ENCODE data around the gene CROCC. TPM values are rescaled to one million over a fixed set of nuclear protein-coding genes. Genes with fewer than 3 reads are reported as not detected.
"Not testable (repeated sequence)": the region's sequence is repeated elsewhere in the genome, so short reads cannot be mapped to it uniquely, and the experiment has no call there.

The CROCC gene
- total RNA-seq, 1 donor = 30.2 TPM

DNA sequence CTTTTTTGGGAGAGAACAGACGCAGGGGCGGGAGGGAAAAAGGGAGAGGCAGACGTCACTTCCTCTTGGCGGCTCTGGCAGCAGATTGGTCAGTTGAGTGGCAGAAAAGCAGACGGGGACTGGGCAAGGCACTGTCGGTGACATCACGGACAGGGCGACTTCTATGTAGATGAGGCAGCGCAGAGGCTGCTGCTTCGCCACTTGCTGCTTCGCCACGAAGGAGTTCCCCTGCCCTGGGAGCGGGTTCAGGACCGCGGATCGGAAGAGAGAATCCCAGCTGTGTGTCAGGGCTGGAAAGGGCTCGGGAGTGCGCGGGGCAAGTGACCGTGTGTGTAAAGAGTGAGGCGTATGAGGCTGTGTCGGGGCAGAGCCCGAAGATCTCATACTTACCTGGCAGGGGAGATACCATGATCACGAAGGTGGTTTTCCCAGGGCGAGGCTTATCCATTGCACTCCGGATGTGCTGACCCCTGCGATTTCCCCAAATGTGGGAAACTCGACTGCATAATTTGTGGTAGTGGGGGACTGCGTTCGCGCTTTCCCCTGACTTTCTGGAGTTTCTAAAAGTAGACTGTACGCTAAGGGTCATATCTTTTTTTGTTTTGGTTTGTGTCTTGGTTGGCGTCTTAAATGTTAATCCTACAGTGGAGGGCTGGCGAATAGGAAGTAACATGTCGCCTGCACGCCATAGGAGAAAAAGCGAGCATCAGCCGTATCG lies 26.0 kb upstream of the CROCC start, which contains the start of gene RNU1-2:
TSS of gene RNU1-2 (plus strand) at position 383 of the 718 bp plus-strand sequence.
- peak; percentile 78 to 97 (median 91) for DNase-seq (ENCODE audit: low read depth in 2 of 3, low spot score in 2 of 3)

DNA sequence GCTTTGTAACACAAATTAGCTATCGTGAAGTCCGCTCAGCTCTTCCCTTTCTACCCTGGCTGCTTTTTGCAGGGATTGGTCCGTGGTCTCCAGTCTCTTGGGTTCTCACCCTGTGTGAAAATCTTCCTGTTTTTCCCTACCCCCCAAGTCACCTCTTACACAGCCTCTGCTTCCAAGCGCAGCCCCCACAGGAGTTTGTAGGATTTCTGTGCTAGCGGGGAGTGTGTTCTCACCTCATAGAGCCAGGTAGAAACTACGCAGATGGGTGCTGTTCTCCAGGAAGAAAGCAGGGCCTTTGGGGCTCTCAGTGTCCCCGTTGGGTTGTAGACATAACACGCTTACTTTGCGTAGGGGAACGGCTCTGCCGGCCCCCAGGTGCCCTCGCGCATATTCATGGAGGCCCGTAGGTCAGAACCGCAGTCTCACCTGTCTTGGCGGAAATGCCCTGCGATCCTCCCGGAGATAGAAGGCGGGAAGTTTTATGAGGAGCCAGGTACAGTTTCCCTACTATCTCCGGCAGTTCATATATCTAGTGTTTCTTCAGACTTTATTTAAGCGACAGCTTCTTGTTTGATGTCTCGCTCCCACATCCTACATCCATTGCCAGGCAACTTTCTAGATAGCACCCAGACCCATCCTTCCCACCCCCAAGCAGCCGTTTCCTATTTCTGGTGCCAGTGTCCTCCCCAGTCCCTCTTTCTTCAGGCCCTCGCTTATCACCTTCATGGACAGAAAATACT lies 25.2 kb upstream of the CROCC start:
- DNase-seq (ENCODE audit: low read depth in 2 of 3, low spot score in 2 of 3) = peak in 1 of 3 donors; percentile 73

- DNase-seq (ENCODE audit: low read depth in 2 of 3, low spot score in 2 of 3) = not testable (repeated sequence)
Measured at GRCh38 chr1:16897653-16898052, 24.1 kb upstream of the CROCC start.

DNA sequence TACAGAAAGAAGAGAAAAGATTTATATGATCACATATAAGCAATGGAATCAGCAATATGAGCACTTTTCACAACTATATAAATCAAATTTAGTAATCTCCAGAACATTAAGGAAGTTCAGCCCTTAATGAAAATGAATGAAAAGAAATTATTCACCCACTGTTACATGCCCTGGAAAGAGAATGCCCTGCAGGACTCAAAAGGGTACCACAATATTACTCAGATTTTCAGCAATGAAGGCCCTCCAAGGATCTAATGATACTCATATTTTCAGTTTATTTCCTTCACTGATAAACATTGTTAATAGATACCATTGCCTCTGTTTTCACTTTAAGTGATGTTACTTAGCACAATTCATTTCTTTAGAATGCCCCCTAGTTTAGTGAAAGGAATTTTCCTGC lies 23.4 kb upstream of the CROCC start:
- DNase-seq (ENCODE audit: low read depth in 2 of 3, low spot score in 2 of 3) = not testable (repeated sequence)

DNA sequence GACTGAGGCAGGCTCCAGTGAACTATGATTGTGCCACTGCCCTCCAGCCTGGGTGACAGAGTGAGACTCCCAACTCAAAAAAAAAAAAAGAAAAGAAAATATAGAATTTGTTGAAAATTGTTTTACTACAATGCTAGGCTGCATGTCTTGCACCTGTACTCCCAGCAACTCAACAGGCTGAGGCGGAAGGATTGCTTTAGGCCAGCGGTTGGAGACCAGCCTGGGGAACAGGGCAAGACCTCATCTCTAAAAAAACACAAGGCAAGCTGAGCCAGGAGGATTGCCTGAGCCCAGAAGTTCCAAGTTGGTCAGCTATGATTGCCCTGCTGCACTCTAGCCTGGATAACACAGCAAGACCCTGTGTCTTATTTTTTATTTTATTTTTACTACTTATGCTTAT lies 22.7 kb upstream of the CROCC start:
- DNase-seq (ENCODE audit: low read depth in 2 of 3, low spot score in 2 of 3) = not testable (repeated sequence)

- DNase-seq (ENCODE audit: low read depth in 2 of 3, low spot score in 2 of 3) = no peak
Measured at GRCh38 chr1:16900751-16901150, 21.0 kb upstream of the CROCC start.

GRCh38 chr1:16901371-16901770 lies 20.4 kb upstream of the CROCC start:
- DNase-seq (ENCODE audit: low read depth in 2 of 3, low spot score in 2 of 3) = not testable (repeated sequence)

DNA sequence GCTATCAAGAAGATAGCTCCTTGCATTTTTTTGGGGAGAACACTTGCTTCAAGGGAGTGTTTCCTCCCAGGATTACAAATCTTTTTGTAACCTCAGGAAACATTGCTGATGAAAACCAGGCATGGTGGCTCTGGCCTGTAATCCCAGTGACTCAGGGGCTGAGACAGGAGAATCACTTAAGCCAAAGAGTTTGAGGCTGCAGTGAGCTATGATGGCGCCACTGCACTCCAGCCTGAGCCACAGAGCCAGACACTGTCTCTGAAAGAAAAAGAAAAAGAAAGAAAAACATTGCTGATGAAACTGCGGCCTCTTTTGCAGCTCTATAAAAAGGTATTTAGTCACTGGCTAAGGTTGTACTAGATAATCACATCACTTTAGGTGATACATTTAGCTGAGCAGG lies 18.7 kb upstream of the CROCC start:
- no peak for DNase-seq (ENCODE audit: low read depth in 2 of 3, low spot score in 2 of 3)

- DNase-seq (ENCODE audit: low read depth in 2 of 3, low spot score in 2 of 3) = no peak
Measured at GRCh38 chr1:16903458-16903796, 18.3 kb upstream of the CROCC start.

DNA sequence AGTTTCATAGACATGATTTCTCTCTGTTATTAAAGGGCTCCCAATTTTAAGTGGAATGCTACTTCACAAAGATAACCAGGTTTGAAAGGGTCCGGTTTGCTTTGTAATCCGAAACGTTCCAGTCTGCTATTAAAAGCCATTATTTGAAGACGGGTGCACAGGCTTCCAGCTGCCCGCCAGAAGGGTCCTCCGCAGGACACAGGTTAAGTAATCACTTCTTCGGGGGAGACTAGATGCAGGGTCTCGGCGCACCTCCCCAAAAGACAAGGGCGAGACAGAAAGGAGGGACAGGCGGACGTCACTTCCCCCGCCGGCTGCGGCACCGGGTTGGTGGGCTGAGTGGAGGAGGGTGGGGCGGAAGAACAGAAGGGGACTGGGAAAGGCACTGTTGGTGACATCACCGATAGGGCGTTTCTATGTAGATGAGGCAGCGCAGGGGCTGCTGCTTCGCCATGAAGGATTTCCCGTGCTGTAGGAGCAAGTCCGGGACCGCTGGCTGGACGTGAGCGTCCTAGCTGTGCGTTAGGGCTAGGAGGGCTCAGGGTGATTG lies 17.1 kb upstream of the CROCC start:
- peak; percentile 89 to 99 (median 96) for DNase-seq (ENCODE audit: low read depth in 2 of 3, low spot score in 2 of 3)

DNA sequence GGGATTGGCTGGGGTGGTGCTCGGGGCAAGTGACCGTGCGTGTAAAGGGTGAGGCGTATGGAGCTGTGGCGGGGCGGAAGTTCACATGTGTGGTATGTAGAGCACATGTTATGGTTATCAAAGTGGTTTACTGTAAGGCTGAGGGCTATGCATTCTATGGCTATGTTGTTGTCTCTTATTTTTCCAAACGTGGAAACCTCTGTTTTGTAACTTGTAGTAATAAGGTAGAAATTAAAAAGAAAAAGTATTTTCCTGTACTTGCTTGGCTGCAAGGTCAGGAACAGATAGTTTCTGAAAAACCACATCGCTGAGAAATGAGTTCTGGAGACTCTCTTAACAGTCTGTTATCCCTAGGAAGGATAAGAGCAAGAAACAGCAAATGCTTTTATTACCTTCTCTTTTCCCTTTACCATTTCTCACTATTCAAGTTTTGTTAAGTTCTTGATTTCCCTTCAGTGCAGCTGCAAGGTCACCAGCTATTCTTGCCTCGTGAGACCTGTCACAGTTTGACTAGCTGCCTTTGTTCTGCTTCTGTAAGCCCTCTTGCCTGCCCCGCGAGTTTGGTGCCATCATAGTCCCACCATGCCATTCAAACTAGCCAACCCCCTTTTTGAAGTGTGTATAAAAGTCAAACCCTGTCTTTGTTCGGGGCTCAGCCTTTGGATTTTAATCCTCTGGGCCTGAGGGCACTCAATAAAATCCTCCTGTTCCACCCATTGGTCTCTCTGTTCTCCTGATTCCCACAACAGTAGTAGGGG lies 16.4 kb upstream of the CROCC start:
- DNase-seq (ENCODE audit: low read depth in 2 of 3, low spot score in 2 of 3) = peak in 2 of 3 donors; percentile 77 to 83

DNA sequence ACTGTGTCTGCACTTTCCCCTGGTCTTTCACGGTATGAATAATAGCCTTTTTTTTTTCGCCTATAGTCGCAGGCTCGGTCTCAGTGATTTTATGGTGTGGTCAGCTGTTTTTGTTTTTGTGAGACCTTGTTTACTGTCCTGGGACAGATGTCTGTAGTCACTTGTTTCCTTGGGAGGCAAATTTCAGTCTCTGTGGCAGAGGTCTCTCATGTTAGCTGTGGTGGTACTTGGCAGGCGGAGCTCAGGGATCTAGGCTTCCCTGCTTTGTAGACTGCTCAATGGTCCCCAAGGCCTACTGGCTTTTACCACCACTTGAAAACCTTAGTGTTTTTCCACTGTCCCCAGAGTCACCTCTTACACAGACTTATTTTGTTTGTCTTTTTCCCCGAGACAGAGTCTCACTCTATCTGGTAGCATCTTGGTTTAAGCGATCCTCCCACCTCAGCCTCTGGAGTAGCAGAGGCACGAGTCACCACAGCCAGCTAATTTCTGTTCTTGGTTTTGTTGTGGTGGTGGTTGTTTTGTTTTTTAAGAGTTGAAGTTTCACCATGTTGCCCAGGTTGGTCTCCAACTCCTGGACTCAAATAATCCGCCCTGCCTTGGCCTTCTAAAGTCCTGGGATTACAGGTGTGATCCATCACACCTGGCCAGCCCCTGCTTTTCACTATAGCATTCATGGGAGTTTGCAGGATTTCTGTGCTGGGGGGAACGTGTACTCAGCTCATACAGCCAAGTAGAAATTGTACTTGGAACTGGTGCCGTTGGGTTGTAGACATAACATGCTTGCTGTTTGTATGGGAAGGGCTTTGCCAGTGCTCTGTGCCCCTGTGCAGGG lies 15.6 kb upstream of the CROCC start:
- no peak for DNase-seq (ENCODE audit: low read depth in 2 of 3, low spot score in 2 of 3)

DNA sequence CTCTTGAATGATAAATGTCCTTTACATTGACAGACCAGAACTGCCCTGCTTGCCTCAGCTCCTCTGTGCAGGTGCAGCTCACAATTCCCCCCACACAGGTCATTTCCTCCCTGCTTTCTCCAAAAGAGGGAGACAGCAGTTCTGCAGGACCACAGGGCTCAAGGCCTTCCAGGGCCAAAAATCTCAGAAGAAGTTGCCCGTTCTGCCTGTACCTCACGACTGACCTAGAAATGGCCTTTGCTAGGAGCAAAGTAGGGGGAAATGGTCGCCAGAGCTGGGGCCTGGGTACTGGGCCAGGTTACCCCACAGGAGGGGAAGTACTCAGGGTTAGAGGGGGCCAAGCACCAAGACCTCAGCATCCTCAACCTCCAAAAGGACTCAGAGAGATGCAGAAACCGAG lies 14.9 kb upstream of the CROCC start:
- DNase-seq (ENCODE audit: low read depth in 2 of 3, low spot score in 2 of 3) = no peak

- no peak for DNase-seq (ENCODE audit: low read depth in 2 of 3, low spot score in 2 of 3)
Measured at GRCh38 chr1:16907870-16908758, 13.6 kb upstream of the CROCC start.

DNA sequence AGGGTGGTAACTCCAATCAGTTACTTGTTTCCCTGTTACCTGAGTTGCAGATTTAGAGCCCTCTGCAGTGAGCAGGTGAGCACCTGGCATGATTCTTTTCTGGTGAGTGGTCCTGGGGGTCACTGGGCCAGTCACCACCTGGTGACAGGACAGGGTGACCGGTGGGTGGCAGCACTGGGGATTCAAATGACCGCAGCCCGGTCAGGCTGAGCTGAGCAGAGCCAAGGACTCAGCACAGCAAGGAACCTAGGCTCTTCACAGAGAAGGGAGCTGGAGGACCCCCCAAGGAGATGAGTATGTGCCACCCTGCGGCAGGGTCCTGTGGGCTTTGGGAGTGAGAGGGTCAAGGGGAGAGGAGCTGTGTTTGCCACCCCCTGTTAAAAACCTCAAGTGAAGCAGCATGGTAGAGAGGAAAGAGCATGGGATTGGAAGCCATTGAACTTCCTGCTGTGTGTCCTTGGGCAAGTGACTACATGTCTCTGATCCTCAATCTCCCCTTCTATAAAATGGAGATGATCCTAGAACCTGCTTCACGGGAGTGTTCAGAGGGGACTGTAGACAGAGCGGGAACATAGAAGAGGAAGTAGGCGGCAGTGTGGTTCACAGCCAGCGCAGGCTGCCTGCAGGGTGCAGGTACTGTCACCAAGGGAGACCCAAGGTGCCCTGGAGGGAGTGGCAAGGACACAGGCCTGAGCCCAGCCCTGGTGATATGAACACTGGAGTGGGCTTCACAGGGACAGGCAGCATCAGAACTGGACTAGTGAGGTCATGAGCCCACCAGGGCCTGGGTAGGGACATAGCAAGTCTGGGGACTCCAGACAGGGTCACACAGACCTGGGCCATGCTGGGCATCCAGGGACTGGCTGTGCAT lies 9.6 kb upstream of the CROCC start:
- DNase-seq (ENCODE audit: low read depth in 2 of 3, low spot score in 2 of 3) = not testable (repeated sequence)

- peak in 1 of 3 donors; percentile 35 for DNase-seq (ENCODE audit: low read depth in 2 of 3, low spot score in 2 of 3)
Measured at GRCh38 chr1:16912742-16913141, 9.0 kb upstream of the CROCC start.

DNA sequence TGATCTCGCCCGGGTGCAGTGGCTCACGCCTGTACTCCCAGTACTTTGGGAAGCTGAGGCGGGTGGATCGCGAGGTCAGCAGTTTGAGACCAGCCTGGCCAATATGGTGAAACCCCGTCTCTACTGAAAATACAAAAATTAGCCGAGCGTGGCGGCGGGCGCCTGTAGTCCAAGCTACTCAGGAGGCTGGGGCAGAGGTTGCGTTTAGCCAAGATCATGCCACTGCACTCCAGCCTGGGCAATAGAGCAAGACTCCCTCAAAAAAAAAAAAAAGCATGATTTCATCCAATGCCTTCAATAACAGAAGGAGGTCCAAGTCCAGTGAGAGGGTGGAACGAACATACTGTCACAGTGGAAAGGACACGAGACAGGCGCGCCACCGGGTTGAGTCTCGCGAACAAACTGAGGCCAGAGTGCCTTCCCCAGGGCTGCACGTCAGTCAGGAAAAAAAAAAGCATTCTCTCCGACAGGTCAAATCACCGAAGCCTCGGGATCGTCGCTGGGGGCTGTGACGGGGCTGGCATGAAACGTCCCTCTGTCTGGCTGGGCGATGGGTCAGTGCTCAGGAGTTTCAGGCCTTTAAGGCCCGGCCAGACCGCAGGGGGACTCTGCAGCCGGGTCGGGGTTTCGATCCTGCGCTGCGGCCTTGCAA lies 8.4 kb upstream of the CROCC start:
- no peak for DNase-seq (ENCODE audit: low read depth in 2 of 3, low spot score in 2 of 3)

Data from hematopoietic multipotent progenitor cell (in vitro differentiated cells).